H9 (cell line): Measurements from ENCODE around the gene FAXDC2. TPM values are rescaled to one million over a fixed set of nuclear protein-coding genes. Genes with fewer than 3 reads are reported as not detected.
A peak's percentile ranks its signal among the peaks of the same experiment; 100 is the strongest.

ENCODE experiments used
- DNase-seq: peaks from one replicate; pipeline ENCODE4 v3.0.0-alpha.2; 2017
- H2AFZ ChIP-seq: one replicate; pipeline ENCODE4 v1.6.1; 2013; ENCODE audit warnings: mild to moderate bottlenecking, low read length, control low read depth, moderate library complexity
- H2AK5ac ChIP-seq: 2 replicates; pipeline ENCODE4 v1.6.1; 2013; ENCODE audit warnings: low read length, control low read depth, mixed read lengths; ENCODE audit not compliant: insufficient read length
- H2BK120ac ChIP-seq: one replicate; pipeline ENCODE4 v1.6.1; 2013; ENCODE audit warnings: low read depth, mild to moderate bottlenecking, low read length, control low read depth, inconsistent platforms; ENCODE audit not compliant: poor library complexity, severe bottlenecking
- H2BK12ac ChIP-seq: 2 replicates; pipeline ENCODE4 v1.6.1; 2013; ENCODE audit warnings: low read length, control low read depth, mixed read lengths, low read depth; ENCODE audit not compliant: insufficient read length
- H2BK15ac ChIP-seq: 2 replicates; pipeline ENCODE4 v1.6.1; 2013; ENCODE audit warnings: low read depth, low read length, control low read depth
- H2BK20ac ChIP-seq: one replicate; pipeline ENCODE4 v1.6.1; 2013; ENCODE audit warnings: low read depth, mild to moderate bottlenecking, low read length, control low read depth, inconsistent platforms; ENCODE audit not compliant: poor library complexity, severe bottlenecking
- H2BK5ac ChIP-seq: 2 replicates; pipeline ENCODE4 v1.6.1; 2013; ENCODE audit warnings: low read length, control low read depth, mixed read lengths; ENCODE audit not compliant: insufficient read length
- H3K14ac ChIP-seq: 2 replicates; pipeline ENCODE4 v1.6.1; 2013; ENCODE audit warnings: low read length, control low read depth; ENCODE audit not compliant: insufficient read depth
- H3K18ac ChIP-seq: 2 replicates; pipeline ENCODE4 v1.6.1; 2013; ENCODE audit warnings: low read depth, mild to moderate bottlenecking, mixed read lengths, low read length, control low read depth; ENCODE audit not compliant: insufficient read length
- H3K23ac ChIP-seq: 2 replicates; pipeline ENCODE4 v1.6.1; 2013; ENCODE audit warnings: low read length, control low read depth, mixed read lengths, low read depth; ENCODE audit not compliant: insufficient read length
- H3K23me2 ChIP-seq: 2 replicates; pipeline ENCODE4 v1.6.1; 2013; ENCODE audit warnings: low read depth, mild to moderate bottlenecking, mixed read lengths, low read length, control low read depth; ENCODE audit not compliant: insufficient read length, poor library complexity, severe bottlenecking
- H3K27ac ChIP-seq: 2 replicates; pipeline ENCODE4 v1.5.1; 2013; ENCODE audit warnings: low read length, control low read depth, mixed read lengths, low read depth; ENCODE audit not compliant: insufficient read length
- H3K27me3 ChIP-seq: 2 replicates; pipeline ENCODE4 v1.6.1; 2013; ENCODE audit warnings: low read length, control low read depth, inconsistent platforms; ENCODE audit not compliant: insufficient read depth
- H3K4ac ChIP-seq: 2 replicates; pipeline ENCODE4 v1.6.1; 2013; ENCODE audit warnings: low read depth, mild to moderate bottlenecking, control low read depth, inconsistent platforms, low read length, moderate library complexity
- H3K4me1 ChIP-seq: 2 replicates; pipeline ENCODE4 v1.6.1; 2013; ENCODE audit warnings: low read length, control low read depth, inconsistent platforms; ENCODE audit not compliant: insufficient read depth
- H3K4me2 ChIP-seq: 2 replicates; pipeline ENCODE4 v1.6.1; 2013; ENCODE audit warnings: low read length, control low read depth, mixed read lengths; ENCODE audit not compliant: insufficient read length, insufficient read depth
- H3K56ac ChIP-seq: 2 replicates; pipeline ENCODE4 v1.6.1; 2013; ENCODE audit warnings: low read depth, mild to moderate bottlenecking, mixed read lengths, low read length, control low read depth; ENCODE audit not compliant: insufficient read length
- H3K79me1 ChIP-seq: 2 replicates; pipeline ENCODE4 v1.6.1; 2013; ENCODE audit warnings: low read depth, mild to moderate bottlenecking, moderate library complexity, low read length, control low read depth, inconsistent platforms; ENCODE audit not compliant: insufficient read depth, poor library complexity, severe bottlenecking
- H3K79me2 ChIP-seq: 2 replicates; pipeline ENCODE4 v1.6.1; 2013; ENCODE audit warnings: low read length, control low read depth, inconsistent platforms; ENCODE audit not compliant: insufficient read depth
- H3K9ac ChIP-seq: 2 replicates; pipeline ENCODE4 v1.6.1; 2013; ENCODE audit warnings: low read length, control low read depth, mixed read lengths; ENCODE audit not compliant: insufficient read length; ENCODE audit errors: extremely low read depth
- H3K9me3 ChIP-seq: one replicate; pipeline ENCODE4 v1.6.1; 2013; ENCODE audit warnings: low read depth, low read length, inconsistent platforms; ENCODE audit not compliant: control insufficient read depth
- H3T11ph ChIP-seq: one replicate; pipeline ENCODE4 v1.6.1; 2013; ENCODE audit warnings: mild to moderate bottlenecking, low read length, control low read depth, inconsistent platforms
- H4K20me1 ChIP-seq: one replicate; pipeline ENCODE4 v1.6.1; 2013; ENCODE audit not compliant: control insufficient read depth, insufficient read length, insufficient read depth
- H4K5ac ChIP-seq: 2 replicates; pipeline ENCODE4 v1.6.1; 2013; ENCODE audit warnings: low read depth, mild to moderate bottlenecking, mixed read lengths, low read length, control low read depth; ENCODE audit not compliant: insufficient read length
- H4K8ac ChIP-seq: replicated peaks from 2 replicates; pipeline ENCODE4 v1.6.1; 2013; ENCODE audit warnings: low read length, control low read depth, mixed read lengths, low read depth; ENCODE audit not compliant: insufficient read length
- H4K91ac ChIP-seq: 2 replicates; pipeline ENCODE4 v1.6.1; 2013; ENCODE audit warnings: low read depth, mild to moderate bottlenecking, moderate library complexity, mixed read lengths, low read length, control low read depth; ENCODE audit not compliant: insufficient read length
- H3K27ac Mint-ChIP-seq, 3 experiments: 2 replicates in 2 of 3; 3 replicates in 1 of 3; pipeline ENCODE4 v1.8.0; 2020 to 2021; ENCODE audit warnings: mixed read lengths in 3 of 3, mild to moderate bottlenecking in 1 of 3, moderate library complexity in 1 of 3
- H3K27me3 Mint-ChIP-seq: 2 replicates; pipeline ENCODE4 v1.8.0; 2021; ENCODE audit warnings: low read depth, mild to moderate bottlenecking, moderate library complexity, mixed read lengths
- H3K36me3 Mint-ChIP-seq, 3 experiments: 2 replicates in 2 of 3; 3 replicates in 1 of 3; pipeline ENCODE4 v1.8.0; 2020 to 2021; ENCODE audit warnings: low read depth in 3 of 3, mixed read lengths in 3 of 3; ENCODE audit not compliant: insufficient read depth in 1 of 3
- H3K4me1 Mint-ChIP-seq, 2 experiments: 2 replicates each; pipeline ENCODE4 v1.8.0; 2020; ENCODE audit warnings: mixed read lengths in 2 of 2
- H3K4me3 Mint-ChIP-seq, 2 experiments: 2 replicates in 1 of 2; 3 replicates in 1 of 2; pipeline ENCODE4 v1.8.0; 2020 to 2021; ENCODE audit warnings: mild to moderate bottlenecking in 2 of 2, mixed read lengths in 2 of 2, moderate library complexity in 1 of 2
- H3K9me3 Mint-ChIP-seq, 2 experiments: 2 replicates in 1 of 2; 3 replicates in 1 of 2; pipeline ENCODE4 v1.8.0; 2020; ENCODE audit warnings: mild to moderate bottlenecking in 2 of 2, mixed read lengths in 2 of 2, moderate library complexity in 1 of 2
- CTCF ChIP-seq: fragments of 200-600 bp; sonication (generic); conservative IDR thresholded peaks from 3 replicates; pipeline ENCODE4 v1.8.0; 2021; ENCODE audit warnings: antibody characterized with exemption, mild to moderate bottlenecking
- WGBS: extraction: QIAGEN DNeasy Blood & Tissue Kit; methylation state at CpG from one replicate; pipeline ENCODE4 v1.1.7; 2013; ENCODE audit warnings: missing lambda C conversion rate, low lambda C conversion rate, mixed read lengths; ENCODE audit not compliant: insufficient read length; ENCODE audit errors: extremely low coverage; 5-methylcytosine and 5-hydroxymethylcytosine counted together
- total RNA-seq: library from RNA; stranded (reverse); gene quantifications from 2 replicates; pipeline ENCODE4 v1.2.1, GENCODE V29; 2021

Gene FAXDC2
- total RNA-seq, 1 experiment from 2014 or later: 3.0 TPM

GRCh38 chr5:154779105-154779504, 71.3 kb downstream of the FAXDC2 start:
- no peaks in the 10 kb centered on the region for H3K9me3 Mint-ChIP-seq
- Histone ChIP-seq H2BK120ac (no peak overlapping the region), H3K27ac (no peak overlapping the region), H3K23me2 (no peaks in the 10 kb centered on the region), H3K27me3 (no peaks in the 10 kb centered on the region), H3K23ac (no peak overlapping the region), H2BK20ac (no peak overlapping the region), H3K79me1 (peaks cover 3% of the 10 kb centered on the region), H3K9ac (no peak overlapping the region), H3T11ph (no peak overlapping the region), H4K5ac (no peak overlapping the region), H4K91ac (no peak overlapping the region), H3K4me1 (peaks cover 20% of the 10 kb centered on the region; the same call in 1 of the 2 replicates), H3K14ac (no peak overlapping the region), H2AFZ (no peak overlapping the region), H3K79me2 (peaks cover 85% of the 10 kb centered on the region), H3K18ac (no peak overlapping the region), H3K4ac (no peak overlapping the region), H2BK12ac (no peak overlapping the region), H2BK5ac (no peak overlapping the region), H3K4me2 (no peak overlapping the region), H4K20me1 (no peaks in the 10 kb centered on the region), H2BK15ac (no peak overlapping the region), H3K9me3 (no peaks in the 10 kb centered on the region), H4K8ac (no peak overlapping the region), H2AK5ac (no peak overlapping the region), H3K56ac (no peak overlapping the region)
- WGBS: no CpG with 5 or more reads among the region's 4 CpGs
- H3K4me1 Mint-ChIP-seq: peaks cover 67 to 75% of the 10 kb centered on the region in 2 experiments
- peaks cover 0 to 4% (median 3%) of the 10 kb centered on the region in 3 experiments; a peak in 4 of 7 replicates for H3K36me3 Mint-ChIP-seq
- no peak for DNase-seq
- H3K27me3 Mint-ChIP-seq: no peaks in the 10 kb centered on the region
- peak overlapping the region in 1 of 3 experiments; percentile 20; a peak in 1 of 7 replicates for H3K27ac Mint-ChIP-seq
- no peak overlapping the region for H3K4me3 Mint-ChIP-seq
- no peak for TF ChIP-seq CTCF
